ENCODE results near the gene CDK13.

CDK13 gene

DNA sequence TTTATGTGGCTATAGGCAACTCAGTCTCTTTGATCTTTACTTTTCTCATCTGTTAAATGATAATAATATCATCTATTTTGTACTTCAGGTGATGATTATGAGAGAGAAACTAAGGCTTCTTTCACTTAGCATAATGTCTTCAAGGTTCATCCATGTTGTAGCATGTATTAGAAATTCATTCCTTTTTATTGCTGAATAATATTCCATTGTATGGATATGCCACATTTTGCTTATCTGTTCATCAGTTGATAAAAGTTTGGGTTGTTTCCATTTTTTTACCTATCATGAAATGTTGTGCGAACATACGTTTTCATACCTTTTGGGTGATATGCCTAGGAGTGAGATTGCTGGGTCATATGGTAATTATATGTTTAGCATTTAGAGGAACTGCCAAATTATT is 7.2 kb upstream of the CDK13 start:
- no peak for DNase-seq (ENCODE audit: low read depth, low spot score)
- ChIA-PET CTCF (interaction anchor here (0.6 to 1.1 kb wide), 2 partner anchors 13 to 111 kb away, joined by 3 to 4 read pairs; no protein-coding TSS in a partner anchor), POLR2A (no interaction called here)
- no peak overlapping the region for H3K4me3 ChIP-seq (ENCODE audit: low read depth, low read length)
- no peak for TF ChIP-seq CTCF (IDR thresholded peaks at IDR 0.05; ENCODE audit: insufficient read depth, low read length, missing control alignments)

- DNase-seq (ENCODE audit: low read depth, low spot score): no peak
- no peak for TF ChIP-seq CTCF (IDR thresholded peaks at IDR 0.05; ENCODE audit: insufficient read depth, low read length, missing control alignments)
- CTCF ChIA-PET: interaction anchor here (0.9 kb wide), 1 partner anchor 52 kb away, joined by 3 read pairs; no protein-coding TSS in a partner anchor
- POLR2A ChIA-PET: interaction anchor here (1.7 kb wide), 1 partner anchor 10 kb away, joined by 5 read pairs; no protein-coding TSS in a partner anchor
- H3K4me3 ChIP-seq (ENCODE audit: low read depth, low read length): no peak overlapping the region
Observed at GRCh38 chr7:39946693-39947092, 3.4 kb upstream of the CDK13 start.

DNA sequence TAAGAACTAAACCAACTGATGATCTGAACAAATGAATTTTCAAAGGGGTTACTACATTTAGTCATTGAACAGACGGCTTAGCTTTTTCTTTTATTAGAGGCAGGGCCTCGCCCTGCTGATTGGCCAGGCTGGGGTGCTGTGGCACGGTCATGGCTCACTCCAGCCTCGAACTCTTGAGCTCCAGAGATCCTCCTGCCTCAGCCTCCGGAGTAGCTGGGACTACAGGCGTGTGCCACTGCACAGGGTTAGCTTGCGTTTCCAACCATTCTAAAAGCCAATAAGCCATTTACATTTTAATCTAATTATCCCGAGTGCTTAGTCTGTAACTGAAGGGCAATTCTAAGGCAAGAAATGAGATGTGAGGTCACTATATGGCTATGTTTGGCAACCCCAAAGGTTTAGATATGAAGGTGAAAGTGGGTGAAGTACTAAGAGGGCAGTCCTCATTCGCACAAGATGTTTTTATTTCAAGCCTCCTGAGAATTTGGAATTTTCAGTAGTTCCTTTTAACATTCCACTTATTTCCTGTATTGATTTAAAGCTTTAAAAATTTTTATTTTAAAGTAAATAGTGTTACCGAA is 1.6 kb upstream of the CDK13 start:
- peak overlapping the region; percentile 92 for H3K4me3 ChIP-seq (ENCODE audit: low read depth, low read length)
- ChIA-PET POLR2A (interaction anchor here (0.5 to 0.7 kb wide), 3 partner anchors 9 to 144 kb away, joined by 3 to 4 read pairs (median 4); no protein-coding TSS in a partner anchor), CTCF (interaction anchor here (1.2 to 2.2 kb wide), 6 partner anchors 8 to 368 kb away, joined by 3 to 13 read pairs (median 6); no protein-coding TSS in a partner anchor)
- TF ChIP-seq CTCF (IDR thresholded peaks at IDR 0.05; ENCODE audit: insufficient read depth, low read length, missing control alignments): no peak
- DNase-seq (ENCODE audit: low read depth, low spot score): no peak

GRCh38 chr7:39948956-39949928 is 814 bp upstream of the CDK13 start:
- CTCF ChIA-PET: interaction anchor here (1.0 to 4.2 kb wide), 7 partner anchors 49 to 369 kb away, joined by 3 to 21 read pairs (median 6); no protein-coding TSS in a partner anchor

GRCh38 chr7:39950473-39951225 is 593 bp downstream of the CDK13 start:
- ChIA-PET CTCF (interaction anchor here (4.2 kb wide), 1 partner anchor 102 kb away, joined by 21 read pairs; no protein-coding TSS in a partner anchor), POLR2A (interaction anchor here (0.7 kb wide), 1 partner anchor 183 kb away, joined by 3 read pairs; no protein-coding TSS in a partner anchor)
- no peak for TF ChIP-seq CTCF (IDR thresholded peaks at IDR 0.05; ENCODE audit: insufficient read depth, low read length, missing control alignments)
- peak overlapping the region; percentile 92 for H3K4me3 ChIP-seq (ENCODE audit: low read depth, low read length)
- no peak for DNase-seq (ENCODE audit: low read depth, low spot score)

More at GRCh38 chr7:39948956-39949928, 814 bp upstream of the CDK13 start:
- no peak for TF ChIP-seq CTCF (IDR thresholded peaks at IDR 0.05; ENCODE audit: insufficient read depth, low read length, missing control alignments)
- DNase-seq (ENCODE audit: low read depth, low spot score): peak; percentile 99
- POLR2A ChIA-PET: interaction anchor here (0.7 kb wide), 2 partner anchors 9 to 28 kb away, joined by 4 read pairs; no protein-coding TSS in a partner anchor
- peak overlapping the region; percentile 92 for H3K4me3 ChIP-seq (ENCODE audit: low read depth, low read length)
